IPS DF 19.7 (cell line): Measurements from ENCODE around the gene SLC6A8.
"Not testable (repeated sequence)": the region's sequence is repeated elsewhere in the genome, so short reads cannot be mapped to it uniquely, and the experiment has no call there.

Source experiments
- DNase-seq: peaks from one replicate; pipeline ENCODE4 v3.0.0-alpha.2; 2013; ENCODE audit warnings: low read depth, low spot score

The SLC6A8 gene

GRCh38 chrX:153731117-153731844 lies 43.6 kb downstream of the SLC6A8 start:
- DNase-seq = no peak

- DNase-seq = no peak
Observed at GRCh38 chrX:153731845-153732215, 44.1 kb downstream of the SLC6A8 start.

GRCh38 chrX:153732401-153732800 lies 44.7 kb downstream of the SLC6A8 start:
- no peak for DNase-seq

- no peak for DNase-seq
Observed at GRCh38 chrX:153733651-153734240, 46.0 kb downstream of the SLC6A8 start.

- DNase-seq = no peak
Observed at GRCh38 chrX:153734871-153735270, 47.1 kb downstream of the SLC6A8 start.

GRCh38 chrX:153735274-153735673 lies 47.5 kb downstream of the SLC6A8 start:
- DNase-seq = no peak

GRCh38 chrX:153736071-153736820 lies 48.5 kb downstream of the SLC6A8 start:
- DNase-seq = no peak

- DNase-seq = no peak
Observed at GRCh38 chrX:153736871-153737441, 49.2 kb downstream of the SLC6A8 start.

- no peak for DNase-seq
Observed at GRCh38 chrX:153738056-153738605, 50.4 kb downstream of the SLC6A8 start.

- DNase-seq = no peak
Observed at GRCh38 chrX:153739754-153740486, 52.2 kb downstream of the SLC6A8 start.

- DNase-seq = no peak
Observed at GRCh38 chrX:153740631-153741222, 53.0 kb downstream of the SLC6A8 start.

GRCh38 chrX:153741446-153741845 lies 53.7 kb downstream of the SLC6A8 start:
- no peak for DNase-seq

GRCh38 chrX:153742111-153742510 lies 54.4 kb downstream of the SLC6A8 start:
- DNase-seq = not testable (repeated sequence)

- not testable (repeated sequence) for DNase-seq
Observed at GRCh38 chrX:153742796-153743467, 55.2 kb downstream of the SLC6A8 start.

- DNase-seq = not testable (repeated sequence)
Observed at GRCh38 chrX:153743468-153744209, 55.9 kb downstream of the SLC6A8 start.

- no peak for DNase-seq
Observed at GRCh38 chrX:153744210-153745066, 56.7 kb downstream of the SLC6A8 start.

- DNase-seq = not testable (repeated sequence)
Observed at GRCh38 chrX:153745067-153745433, 57.3 kb downstream of the SLC6A8 start.
